Left lung (tissue), 10 donors: ENCODE results near the gene IGFBP6. TPM values are rescaled to one million over a fixed set of nuclear protein-coding genes. Genes with fewer than 3 reads are reported as not detected.
"Not testable (repeated sequence)": the region's sequence is repeated elsewhere in the genome, so short reads cannot be mapped to it uniquely, and the experiment has no call there.

Experiments used
- ATAC-seq: fragments of 200-7000 bp; cut with Tn5 transposase; one replicate; pipeline ENCODE4 v1.9.1; 2020; ENCODE audit warnings: moderate library complexity
- DNase-seq, 4 donors: peaks; one replicate each; pipeline ENCODE4 v3.0.0-alpha.2; 2013 to 2020
- H3K27ac ChIP-seq, 2 donors: fragments of 200-600 bp; sonication (generic) in 1 of 2; one replicate each; pipeline versions ENCODE4 v1.5.0 to v1.8.0; 2020 to 2021
- H3K27me3 ChIP-seq, 2 donors: fragments of 200-600 bp; sonication (generic) in 1 of 2; one replicate each; pipeline versions ENCODE4 v1.5.0 to v1.8.0; 2020 to 2021
- H3K36me3 ChIP-seq, 2 donors: fragments of 200-600 bp; sonication (generic) in 1 of 2; one replicate each; pipeline versions ENCODE4 v1.5.0 to v1.8.0; 2020 to 2021
- H3K4me1 ChIP-seq, 2 donors: fragments of 200-600 bp; one replicate each; pipeline ENCODE4 v1.8.0; 2021
- H3K4me3 ChIP-seq, 2 donors: fragments of 200-600 bp; sonication (generic) in 1 of 2; one replicate each; pipeline versions ENCODE4 v1.5.0 to v1.8.0; 2020 to 2021; ENCODE audit warnings: mild to moderate bottlenecking in 1 of 2
- H3K9me3 ChIP-seq, 2 donors: fragments of 200-600 bp; sonication (generic) in 1 of 2; one replicate each; pipeline versions ENCODE4 v1.5.0 to v1.8.0; 2020 to 2021
- CTCF ChIP-seq, 2 donors: fragments of 200-600 bp; sonication (generic) in 1 of 2; IDR thresholded peaks; one replicate each; pipeline versions ENCODE4 v1.5.0 to v1.8.0; 2021; ENCODE audit warnings: antibody characterized with exemption in 2 of 2
- intact Hi-C, 2 donors: fragments of 100-400 bp; cut with DNase I; formaldehyde crosslinking; loops; one replicate each; pipeline versions ENCODE4 v1.11.2 to v1.14.2; 2022
- polyA plus RNA-seq, 6 donors: library from polyadenylated mRNA; unstranded; fragments of 120-200 nt; gene quantifications; one replicate each; pipeline ENCODE4 v1.2.1, GENCODE V29; 2013; ENCODE audit not compliant: insufficient read length in 6 of 6
- total RNA-seq, 2 donors: library from RNA; stranded (reverse); fragmentation: NEBNext Ultra II Directional; extraction: Animal tissue kit (Norgen Biotek cat#: 25700); gene quantifications; one replicate each; pipeline ENCODE4 v1.2.1, GENCODE V29; 2021
- donor health status: DM: no; HTN: yes; CAD: no.
- donor health status: DM: no; HTN: no; CAD: no.

The IGFBP6 gene
- total and polyA plus RNA-seq, 8 donors: 15.4 to 29.1 (median 22.7) TPM

- H3K27me3 ChIP-seq: peaks cover 0 to 9% of the 10 kb centered on the region in 2 donors
- intact Hi-C loops: no loop called here
- peaks cover 0 to 13% of the 10 kb centered on the region in 2 donors for H3K4me1 ChIP-seq
- no peak for DNase-seq
- ATAC-seq: no peak
- H3K27ac ChIP-seq: no peak overlapping the region
- no peaks in the 10 kb centered on the region for H3K36me3 ChIP-seq
- TF ChIP-seq CTCF (IDR thresholded peaks at IDR 0.05): no peak
- no peak overlapping the region for H3K4me3 ChIP-seq
- H3K9me3 ChIP-seq: no peaks in the 10 kb centered on the region
These were observed 5.7 kb upstream of the IGFBP6 start for GRCh38 chr12:53091756-53092155.

- H3K9me3 ChIP-seq: no peaks in the 10 kb centered on the region
- peak overlapping the region; percentile 30 to 39 for H3K27ac ChIP-seq
- H3K4me3 ChIP-seq: no peak overlapping the region
- H3K27me3 ChIP-seq: peaks cover 0 to 31% of the 10 kb centered on the region in 2 donors
- no peak for DNase-seq
- peaks cover 6 to 35% of the 10 kb centered on the region in 2 donors for H3K4me1 ChIP-seq
- no peaks in the 10 kb centered on the region for H3K36me3 ChIP-seq
- TF ChIP-seq CTCF (IDR thresholded peaks at IDR 0.05): no peak
- intact Hi-C loops: no loop called here
- ATAC-seq: peak; percentile 12
These were observed 3.6 kb upstream of the IGFBP6 start for GRCh38 chr12:53093777-53094393.

- H3K36me3 ChIP-seq: no peaks in the 10 kb centered on the region
- intact Hi-C loops: no loop called here
- H3K4me1 ChIP-seq: peaks cover 11 to 40% of the 10 kb centered on the region in 2 donors
- ATAC-seq (no peak), DNase-seq (no peak)
- H3K4me3 ChIP-seq: no peak overlapping the region
- TF ChIP-seq CTCF (IDR thresholded peaks at IDR 0.05): no peak
- peaks cover 0 to 34% of the 10 kb centered on the region in 2 donors for H3K27me3 ChIP-seq
- peak overlapping the region; percentile 30 to 39 for H3K27ac ChIP-seq
- no peaks in the 10 kb centered on the region for H3K9me3 ChIP-seq
These were observed 3.1 kb upstream of the IGFBP6 start for GRCh38 chr12:53094394-53094787.

GRCh38 chr12:53094796-53095595 lies 2.5 kb upstream of the IGFBP6 start:
- H3K9me3 ChIP-seq, H3K4me3 ChIP-seq, H3K27ac ChIP-seq, intact Hi-C loops, H3K36me3 ChIP-seq, ATAC-seq, DNase-seq: not testable (repeated sequence)
- Histone ChIP-seq H3K27me3 (peaks cover 0 to 34% of the 10 kb centered on the region in 2 donors), H3K4me1 (peaks cover 11 to 42% of the 10 kb centered on the region in 2 donors)

- H3K4me3 ChIP-seq, H3K9me3 ChIP-seq, intact Hi-C loops, ATAC-seq, H3K36me3 ChIP-seq, H3K27ac ChIP-seq, DNase-seq: not testable (repeated sequence)
- H3K4me1 ChIP-seq: peaks cover 11 to 42% of the 10 kb centered on the region in 2 donors
- peaks cover 0 to 34% of the 10 kb centered on the region in 2 donors for H3K27me3 ChIP-seq
These were observed 1.9 kb upstream of the IGFBP6 start for GRCh38 chr12:53095596-53095895.

GRCh38 chr12:53096089-53096741 lies 1.3 kb upstream of the IGFBP6 start:
- DNase-seq (peak in 3 of 4 donors; percentile 54 to 63 (median 55)), ATAC-seq (peak; percentile 35)
- no peak for TF ChIP-seq CTCF (IDR thresholded peaks at IDR 0.05)
- Histone ChIP-seq H3K36me3 (no peaks in the 10 kb centered on the region), H3K27me3 (peaks cover 0 to 34% of the 10 kb centered on the region in 2 donors), H3K27ac (peak overlapping the region in 1 of 2 donors; percentile 78), H3K4me1 (peaks cover 11 to 42% of the 10 kb centered on the region in 2 donors), H3K4me3 (peak overlapping the region in 1 of 2 donors; percentile 41), H3K9me3 (no peaks in the 10 kb centered on the region)
- intact Hi-C loops: no loop called here
